K562 (cell line): Measurements from ENCODE around the gene SERBP1. TPM values are rescaled to one million over a fixed set of nuclear protein-coding genes. Genes with fewer than 3 reads are reported as not detected.

Experiments used
- ATF1 ChIP-seq, 2 experiments: fragments of 450-650 bp in 1 of 2; IDR thresholded peaks; 2 replicates each; pipeline ENCODE4 v1.6.1; 2016; ENCODE audit warnings: missing compliant biosample characterization in 1 of 2, missing genetic modification characterization in 1 of 2
- FOXK2 ChIP-seq, 2 experiments: fragments of 450-650 bp; IDR thresholded peaks in 1 of 2; conservative IDR thresholded peaks in 1 of 2; 2 replicates each; pipeline ENCODE4 v1.6.1; 2016; ENCODE audit warnings: low read depth in 2 of 2, mild to moderate bottlenecking in 1 of 2
- HES1 ChIP-seq: fragments of 450-650 bp; IDR thresholded peaks from 2 replicates; pipeline ENCODE4 v1.6.1; 2016; ENCODE audit warnings: low read depth, mild to moderate bottlenecking, moderate library complexity
- MLLT1 ChIP-seq, 2 experiments: fragments of 450-650 bp; IDR thresholded peaks; 2 replicates each; pipeline ENCODE4 v1.6.1; 2016
- RAD51 ChIP-seq: fragments of 450-650 bp; IDR thresholded peaks from 2 replicates; pipeline ENCODE4 v1.7.1; 2016; ENCODE audit warnings: low read depth, mild to moderate bottlenecking, borderline replicate concordance
- SMAD4 ChIP-seq: fragments of 250-450 bp; sonication (Bioruptor Pico); conservative IDR thresholded peaks from 2 replicates; pipeline ENCODE4 v1.8.0; 2021; ENCODE audit warnings: inconsistent platforms, mild to moderate bottlenecking, moderate library complexity
- TAL1 ChIP-seq: fragments of 450-650 bp; IDR thresholded peaks from 2 replicates; pipeline ENCODE4 v1.6.1; 2016; ENCODE audit warnings: mild to moderate bottlenecking
- TCF7L2 ChIP-seq: fragments of 150-350 bp; IDR thresholded peaks from 2 replicates; pipeline ENCODE4 v1.6.1; 2016; ENCODE audit warnings: low read depth, mild to moderate bottlenecking, low read length, moderate library complexity
- USF2 ChIP-seq: sonication (generic); formaldehyde crosslinking; IDR thresholded peaks from 2 replicates; pipeline ENCODE4 v1.5.0; 2020; ENCODE audit warnings: missing genetic modification reagents
- YY1 ChIP-seq, 3 experiments: IDR thresholded peaks; 2 replicates each; pipeline ENCODE4 v1.6.1; 2011; ENCODE audit warnings: low read length in 2 of 3, mild to moderate bottlenecking in 2 of 3, moderate library complexity in 2 of 3, borderline replicate concordance in 1 of 3, control low read depth in 1 of 3, low read depth in 1 of 3; ENCODE audit not compliant: insufficient read depth in 3 of 3, insufficient replicate concordance in 2 of 3, control insufficient read depth in 1 of 3, insufficient read length in 1 of 3; ENCODE audit errors: extremely low read depth in 1 of 3
- ZBTB40 ChIP-seq, 2 experiments: fragments of 450-650 bp in 1 of 2; sonication (generic) in 1 of 2; formaldehyde crosslinking in 1 of 2; IDR thresholded peaks; 2 replicates each; pipeline versions ENCODE4 v1.7.1 to v1.9.0; 2016 to 2022; ENCODE audit warnings: inconsistent platforms in 1 of 2, mild to moderate bottlenecking in 1 of 2, missing genetic modification reagents in 1 of 2
- ZNF253 ChIP-seq: fragments of 250-450 bp; sonication (Bioruptor Pico); conservative IDR thresholded peaks from 2 replicates; pipeline ENCODE4 v1.6.1; 2021; ENCODE audit warnings: mild to moderate bottlenecking
- ZNF583 ChIP-seq: fragments of 250-450 bp; sonication (Bioruptor Pico); IDR thresholded peaks from 2 replicates; pipeline ENCODE4 v1.4.0; 2020
- polyA plus RNA-seq, 8 experiments: library from polyadenylated mRNA; depleted of rRNA in 4 of 8; stranded (reverse) in 5 of 8; unstranded in 3 of 8; fragments of >200 nt; fragmentation: Nextera tagmentation in 2 of 8; fragmentation: Illumina TruSeq in 1 of 8; extraction: Ambion mirVana in 2 of 8; extraction: Trizol in 1 of 8; gene quantifications; 2 replicates each; pipeline versions ENCODE4 v1.2.1 to v1.2.3, GENCODE V29; 2011 to 2014; ENCODE audit warnings: inconsistent platforms in 1 of 8, missing spikeins in 1 of 8
- total RNA-seq, 7 experiments: library from RNA; depleted of rRNA in 6 of 7; stranded (reverse); fragments of >200 nt in 6 of 7; fragmentation: Illumina TruSeq in 2 of 7; extraction: Trizol in 2 of 7; gene quantifications; 2 replicates each; pipeline versions ENCODE4 v1.2.1 to v1.2.3, GENCODE V29; 2011 to 2021; ENCODE audit warnings: low replicate concordance in 1 of 7

The SERBP1 gene
- total and polyA plus RNA-seq, 9 of the 15 experiments (the other 6 are each of a cell fraction or from before 2014, with no cell fraction given) = 79.9 to 761 (median 464) TPM

GRCh38 chr1:67479146-67479891, 49.1 kb upstream of the SERBP1 start (continued):
- peak in 1 of 2 experiments; percentile 56; a peak in 2 of 4 replicates for TF ChIP-seq MLLT1 (IDR thresholded peaks at IDR 0.05)
- peak; percentile 38 for TF ChIP-seq HES1
- TF ChIP-seq TCF7L2 = 0 out of 2 replicates have a peak, but pooled peaks have one; percentile 19
- TF ChIP-seq USF2 (CRISPR knock-in tag) = peak; percentile 41
- no peak for TF ChIP-seq ATF1 (CRISPR knock-in tag; IDR thresholded peaks at IDR 0.05)
- peak; percentile 52 for TF ChIP-seq ATF1 (tag; IDR thresholded peaks at IDR 0.05)
- peak; percentile 69 for TF ChIP-seq RAD51
- TF ChIP-seq SMAD4 (CRISPR knock-in tag) = peak; percentile 58; the same call in 1 of the 2 replicates
- TF ChIP-seq TAL1 = peak; percentile 85
- peak; percentile 68; the same call in 1 of the 2 replicates for TF ChIP-seq ZNF583 (CRISPR knock-in tag)
- peak; percentile 16 to 48; a peak in 1 of 4 replicates for TF ChIP-seq FOXK2 (conservative IDR thresholded peaks at IDR 0.05 in 1 of 2, IDR thresholded peaks at IDR 0.05 in 1 of 2; ENCODE audit: low read depth in 2 of 2)
- peak in 1 of 3 experiments; percentile 6 for TF ChIP-seq YY1 (IDR thresholded peaks at IDR 0.05; ENCODE audit: borderline replicate concordance in 1 of 3, control insufficient read depth in 1 of 3, extremely low read depth in 1 of 3, insufficient read depth in 3 of 3, insufficient read length in 1 of 3, insufficient replicate concordance in 2 of 3, low read depth in 1 of 3, low read length in 2 of 3)
- TF ChIP-seq ZBTB40 (IDR thresholded peaks at IDR 0.05) = peak; percentile 26; the same call in 1 of the 2 replicates
- no peak for TF ChIP-seq ZBTB40 (CRISPR knock-in tag; IDR thresholded peaks at IDR 0.05)
- TF ChIP-seq ZNF253 (CRISPR knock-in tag) = no peak
